ENCODE data around the gene AGAP2.

The AGAP2 gene

GRCh38 chr12:57766464-57767304 lies 28.1 kb upstream of the AGAP2 start, which contains the start of gene CYP27B1:
Gene CYP27B1 (minus strand): TSS chr12:57767078. CDS start chr12:57767041, 37 bp downstream.
- no peak for DNase-seq

GRCh38 chr12:57765698-57766463 lies 27.3 kb upstream of the AGAP2 start:
- DNase-seq, result peak; percentile 17

GRCh38 chr12:57765003-57765697 lies 26.6 kb upstream of the AGAP2 start:
- DNase-seq, result peak; percentile 68

GRCh38 chr12:57764662-57765002 lies 26.1 kb upstream of the AGAP2 start:
- peak; percentile 49 for DNase-seq

GRCh38 chr12:57763881-57764661 lies 25.5 kb upstream of the AGAP2 start:
- DNase-seq, result no peak

- no peak for DNase-seq
These were observed 23.9 kb upstream of the AGAP2 start for GRCh38 chr12:57762463-57762862.

- no peak for DNase-seq
These were observed 23.0 kb upstream of the AGAP2 start for GRCh38 chr12:57761391-57761998.

- no peak for DNase-seq
These were observed 21.9 kb upstream of the AGAP2 start for GRCh38 chr12:57760347-57760982.

- no peak for DNase-seq
These were observed 20.9 kb upstream of the AGAP2 start for GRCh38 chr12:57759360-57759980.

GRCh38 chr12:57758552-57759359 lies 20.2 kb upstream of the AGAP2 start:
- no peak for DNase-seq

GRCh38 chr12:57757771-57758170 lies 19.2 kb upstream of the AGAP2 start:
- no peak for DNase-seq

GRCh38 chr12:57756406-57757341 lies 18.1 kb upstream of the AGAP2 start:
- DNase-seq, result peak; percentile 73

- DNase-seq, result no peak
These were observed 17.2 kb upstream of the AGAP2 start for GRCh38 chr12:57755454-57756372.

GRCh38 chr12:57755194-57755453 lies 16.6 kb upstream of the AGAP2 start:
- no peak for DNase-seq

- peak; percentile 87 for DNase-seq
These were observed 16.1 kb upstream of the AGAP2 start, which contains the start of gene MARCHF9 for GRCh38 chr12:57754411-57755193. Gene MARCHF9 (plus strand): TSS chr12:57755103. CDS start chr12:57755529, 426 bp downstream.

GRCh38 chr12:57753756-57754337 lies 15.3 kb upstream of the AGAP2 start:
- DNase-seq, result no peak

- DNase-seq, result no peak
These were observed 14.1 kb upstream of the AGAP2 start for GRCh38 chr12:57752668-57753000.

All from stimulated activated CD4-positive, alpha-beta T cell treated with anti-CD3 and anti-CD28 coated beads, Interleukin-1b, Interleukin-23, amount 100 ng/mL, for 48 hours (primary cell).